Activated CD4-positive, alpha-beta T cell treated with anti-CD3 and anti-CD28 coated beads, Interleukin-2, amount 50 U/mL, for 24 hours (primary cell): ENCODE results near the gene KCNAB2.

Experiments used
- DNase-seq, 2 donors: peaks; one replicate each; pipeline ENCODE4 v3.0.0-alpha.2; 2020; ENCODE audit warnings: low read depth in 1 of 2, low spot score in 1 of 2

The KCNAB2 gene

DNA sequence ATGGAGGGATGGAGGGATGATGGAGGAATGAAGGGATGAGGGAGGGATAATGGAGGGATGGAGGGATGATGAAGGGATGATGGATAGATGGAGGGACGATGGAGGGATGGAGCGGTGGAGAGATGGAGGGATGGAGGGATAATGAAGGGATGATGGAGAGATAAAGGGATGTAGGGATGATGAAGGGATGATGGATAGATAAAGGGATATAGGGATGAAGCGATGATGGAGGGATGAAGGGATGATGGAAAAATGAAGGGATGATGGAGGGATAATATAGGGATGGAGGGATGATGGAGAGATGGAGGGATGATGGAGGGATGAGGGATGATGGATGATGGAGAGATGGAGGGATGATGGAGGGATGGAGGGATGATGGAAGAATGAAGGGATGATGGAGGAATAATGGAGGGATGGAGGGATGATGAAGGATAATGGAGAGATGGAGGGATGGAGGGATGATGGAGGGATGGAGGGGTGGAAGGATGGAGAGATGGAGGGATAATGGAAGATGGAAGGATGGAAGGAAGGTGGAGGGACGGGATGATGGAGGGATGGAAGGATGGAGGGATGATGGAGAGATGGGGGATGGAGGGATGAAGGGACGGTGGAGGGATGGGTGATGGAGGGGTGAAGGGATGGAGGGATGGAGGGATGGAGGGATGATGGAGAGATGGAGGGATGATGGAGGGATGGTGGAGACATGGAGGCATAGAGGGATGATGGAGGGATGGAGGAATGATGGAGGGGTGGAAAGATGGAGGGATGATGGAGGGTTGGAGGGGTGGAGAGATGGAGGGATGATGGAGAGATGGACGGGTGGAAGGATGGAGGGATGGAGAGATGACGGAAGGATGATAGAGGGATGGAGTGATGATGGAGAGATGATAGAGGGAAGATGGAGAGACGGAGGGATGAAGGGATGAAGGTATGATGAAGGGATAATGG, 62.0 kb downstream of the KCNAB2 start:
- no peak for DNase-seq

GRCh38 chr1:6108476-6108875, 62.8 kb downstream of the KCNAB2 start:
- DNase-seq: no peak

DNA sequence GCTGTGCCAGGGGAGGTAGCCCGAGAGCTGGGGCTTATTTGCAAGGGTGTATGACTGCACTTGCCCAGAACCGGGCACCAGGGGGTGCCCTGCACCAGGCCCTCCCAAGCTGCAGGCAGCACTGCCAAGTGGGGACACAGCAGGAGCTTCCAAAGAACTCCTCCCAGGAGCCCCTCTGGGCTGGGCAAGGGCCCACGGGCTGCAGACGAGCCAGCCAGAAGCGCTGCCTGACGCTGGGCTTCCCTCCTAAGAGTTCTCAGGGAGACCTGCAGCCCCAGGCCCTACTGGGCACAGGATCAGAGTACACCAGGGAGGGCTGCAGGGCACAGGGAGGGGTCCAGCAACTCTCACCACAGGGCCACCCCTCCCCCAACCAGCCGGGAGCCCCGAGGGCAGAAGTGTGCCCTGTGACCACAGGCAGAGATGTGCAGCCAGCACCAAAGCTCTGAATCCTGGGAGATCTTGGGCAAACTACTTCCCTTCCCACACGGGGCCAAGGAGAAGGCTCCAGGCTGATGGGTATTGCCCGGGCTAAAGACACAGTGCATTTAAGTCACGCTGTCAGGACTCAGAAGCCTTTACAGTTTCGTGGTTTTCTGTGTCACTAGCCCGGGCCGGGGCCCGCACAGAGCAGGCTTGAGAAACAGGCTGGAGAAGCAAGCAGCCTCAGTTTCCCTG, 63.4 kb downstream of the KCNAB2 start:
- no peak for DNase-seq

GRCh38 chr1:6109688-6110087, 64.0 kb downstream of the KCNAB2 start:
- no peak for DNase-seq

DNA sequence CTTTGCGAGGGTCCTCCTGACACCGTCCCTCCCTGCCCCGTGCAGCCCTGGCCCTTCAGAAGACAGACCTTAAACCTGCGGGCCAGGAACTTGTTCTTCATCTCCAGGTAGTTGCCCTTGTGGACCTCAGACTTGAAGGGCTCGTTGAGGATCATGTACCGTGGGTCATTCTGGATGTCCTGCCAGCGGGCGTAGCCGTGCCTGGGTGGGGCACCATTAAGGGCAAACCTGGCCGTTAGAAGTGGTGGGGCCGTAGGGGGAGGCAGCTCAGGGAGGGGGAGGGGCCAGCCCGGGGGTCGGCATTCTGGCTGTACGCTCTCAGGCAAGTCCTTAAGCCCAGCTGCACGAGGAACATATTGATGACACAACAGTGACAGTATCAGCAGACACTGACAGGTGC, 64.6 kb downstream of the KCNAB2 start:
- DNase-seq: no peak

DNA sequence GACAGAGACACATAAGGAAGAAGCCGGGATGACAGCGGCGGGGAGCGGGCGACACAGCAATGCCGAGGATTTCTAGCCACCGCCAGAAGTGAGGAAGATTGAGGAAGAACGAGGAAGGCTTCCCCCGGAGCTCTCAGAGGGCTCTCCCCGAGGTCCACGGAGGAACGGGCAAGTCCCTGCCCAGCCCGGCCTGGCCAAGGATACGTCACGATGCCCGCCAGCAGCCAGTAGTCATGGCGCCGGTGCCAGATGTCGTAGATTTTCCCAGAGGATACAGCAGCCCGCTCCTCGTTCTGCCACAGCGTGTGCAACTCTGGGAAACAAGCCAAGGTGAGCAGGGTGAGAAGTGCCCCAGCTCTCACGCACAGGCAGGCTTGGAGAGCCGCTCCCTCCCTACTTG, 65.9 kb downstream of the KCNAB2 start:
- no peak for DNase-seq

GRCh38 chr1:6111991-6112689, 66.5 kb downstream of the KCNAB2 start:
- no peak for DNase-seq

GRCh38 chr1:6112690-6113005, 67.0 kb downstream of the KCNAB2 start:
- DNase-seq: no peak

DNA sequence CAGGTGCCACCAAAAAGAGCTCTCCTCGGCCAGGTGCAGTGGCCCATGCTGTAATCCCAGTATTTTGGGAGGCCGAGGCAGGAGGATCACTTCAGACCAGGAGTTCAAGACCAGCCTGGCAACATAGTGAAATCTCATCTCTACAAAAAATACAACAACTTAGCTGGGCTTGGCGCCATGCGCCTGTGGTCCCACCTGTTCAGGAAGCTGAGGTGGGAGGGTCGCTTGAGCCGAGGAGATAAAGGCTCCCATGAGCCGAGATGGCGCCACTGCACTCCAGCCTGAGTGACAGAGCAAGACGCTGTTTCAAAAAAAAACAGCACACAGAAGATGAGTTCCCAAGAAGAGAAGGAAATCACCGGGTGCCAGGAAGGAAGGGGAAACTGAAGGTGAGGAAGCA, 67.4 kb downstream of the KCNAB2 start:
- no peak for DNase-seq

DNA sequence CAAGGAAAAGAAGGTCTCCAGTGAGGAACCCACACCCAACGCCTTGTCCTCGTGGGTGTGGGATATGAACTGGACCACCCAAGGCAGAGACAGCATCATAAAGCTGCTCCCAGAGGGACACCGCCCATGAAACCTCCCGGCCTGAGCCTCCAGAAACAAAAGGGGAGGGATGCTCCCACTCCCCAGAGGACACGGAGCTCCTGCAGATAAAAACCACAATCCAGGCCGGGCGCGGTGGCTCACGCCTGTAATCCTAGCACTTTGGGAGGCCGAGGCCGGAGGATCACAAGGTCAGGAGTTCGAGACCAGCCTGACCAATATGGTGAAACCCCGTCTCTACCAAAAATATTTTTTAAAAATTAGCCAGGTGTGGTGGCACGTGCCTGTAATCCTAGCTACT, 68.1 kb downstream of the KCNAB2 start:
- DNase-seq: no peak

GRCh38 chr1:6116137-6116536, 70.4 kb downstream of the KCNAB2 start:
- DNase-seq: no peak

DNA sequence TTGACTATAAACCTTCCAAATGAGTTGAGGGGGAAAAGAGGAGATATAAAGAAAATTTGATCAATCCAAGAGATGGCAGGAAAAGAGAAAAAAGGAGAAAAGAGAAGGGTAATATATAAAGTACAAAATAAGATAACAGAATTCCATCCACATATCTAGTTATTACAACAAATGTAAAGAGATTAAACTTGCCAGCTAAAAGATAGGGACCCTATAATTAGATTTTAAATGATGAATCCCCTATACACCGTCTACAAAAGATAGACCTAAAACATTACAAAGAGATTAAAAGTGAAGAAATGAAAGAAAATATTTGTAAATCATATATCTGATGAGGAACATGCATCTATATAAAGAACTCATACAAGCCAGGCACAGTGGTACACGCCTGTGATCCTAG, 71.4 kb downstream of the KCNAB2 start:
- DNase-seq: no peak

GRCh38 chr1:6117624-6118023, 71.9 kb downstream of the KCNAB2 start:
- DNase-seq: no peak

DNA sequence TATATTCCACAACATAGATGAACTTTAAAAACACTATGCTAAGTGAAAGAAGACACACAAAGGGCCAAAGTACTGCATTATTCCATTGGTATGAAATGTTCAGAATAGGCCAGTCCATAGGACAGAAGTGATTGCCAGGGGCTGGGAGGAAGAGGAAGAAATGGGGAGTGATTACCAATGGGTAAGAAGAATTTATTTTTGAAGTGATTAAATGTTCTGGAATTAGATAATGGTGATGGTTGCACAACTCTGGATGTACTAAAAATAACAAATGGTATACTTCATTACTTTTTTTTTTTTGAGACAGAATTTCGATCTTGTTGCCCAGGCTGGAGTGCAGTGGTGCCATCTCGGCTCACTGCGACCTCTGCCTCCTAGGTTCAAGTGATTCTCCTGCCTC, 72.7 kb downstream of the KCNAB2 start:
- no peak for DNase-seq

- no peak for DNase-seq
Measured at GRCh38 chr1:6121021-6121421, 75.3 kb downstream of the KCNAB2 start.

- no peak for DNase-seq
Measured at GRCh38 chr1:6121651-6122370, 76.1 kb downstream of the KCNAB2 start.

DNA sequence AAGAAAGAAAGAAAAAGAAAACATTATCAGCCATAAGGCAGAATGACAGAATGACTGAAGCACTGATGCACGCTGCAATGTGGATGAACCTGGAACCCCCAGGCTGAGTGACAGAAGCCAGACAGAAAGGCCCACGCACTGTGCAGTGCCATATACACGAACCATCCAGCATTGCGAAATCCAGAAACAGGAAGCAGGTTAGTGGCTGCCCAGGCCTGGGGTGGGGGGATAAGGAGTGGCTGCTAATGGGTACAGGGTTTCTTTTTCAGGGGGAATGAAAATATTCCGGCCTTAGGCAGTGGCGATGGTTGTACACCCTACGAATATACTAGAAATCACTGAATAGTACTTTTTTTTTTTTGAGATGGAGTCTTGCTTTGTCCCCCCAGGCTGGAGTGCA, 77.4 kb downstream of the KCNAB2 start:
- DNase-seq: no peak

DNA sequence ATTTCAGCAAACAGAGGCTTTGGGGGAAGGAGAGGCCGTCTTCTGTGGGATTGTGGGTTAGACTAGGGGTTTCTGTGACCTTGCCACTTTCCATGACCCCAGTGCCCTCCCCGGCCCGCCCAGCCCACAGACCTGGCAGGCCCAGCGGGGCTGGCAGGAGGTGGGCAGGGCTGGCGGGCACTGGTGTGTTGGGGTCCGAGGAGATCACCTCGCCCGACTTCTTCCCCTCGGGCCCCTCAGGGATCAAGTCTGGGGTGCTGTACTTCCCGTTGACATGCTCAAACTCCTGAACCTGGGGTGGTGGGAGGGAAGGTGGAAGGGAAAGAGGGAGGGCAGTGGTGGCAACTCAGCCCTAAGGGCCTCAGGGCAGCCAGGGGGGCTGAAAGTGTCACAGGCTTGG, 78.1 kb downstream of the KCNAB2 start:
- no peak for DNase-seq

- no peak for DNase-seq
Measured at GRCh38 chr1:6124341-6124740, 78.7 kb downstream of the KCNAB2 start.

DNA sequence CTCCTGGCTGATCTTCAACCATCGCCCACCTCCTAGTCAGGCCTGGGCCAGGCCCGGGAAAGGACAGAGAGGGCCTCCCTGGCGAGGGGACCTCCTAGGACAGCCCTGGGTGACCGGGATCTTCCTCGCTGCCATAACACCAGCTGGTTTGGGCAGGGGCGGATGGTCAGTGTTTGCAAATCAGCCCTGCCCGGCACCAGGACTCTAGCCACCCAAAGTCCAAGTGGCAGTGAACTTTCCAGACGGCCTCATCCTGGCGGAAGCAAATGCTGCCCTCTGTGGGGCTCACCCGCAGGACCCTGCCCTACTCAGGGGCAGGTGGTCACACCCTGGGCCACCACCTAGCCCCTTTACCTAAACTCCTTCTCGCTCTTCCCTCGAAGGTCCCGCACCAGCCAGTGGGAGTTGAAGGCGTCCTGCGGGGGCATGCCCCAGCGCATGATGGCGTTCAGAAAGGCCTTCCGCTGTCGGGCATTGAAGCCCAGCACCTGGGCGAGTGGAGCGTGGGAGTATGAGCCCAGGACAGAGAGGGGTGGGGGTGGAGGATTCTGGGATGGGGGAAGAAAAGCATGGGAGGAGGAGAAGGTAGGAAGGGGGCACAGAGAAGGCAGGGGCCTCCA, 79.2 kb downstream of the KCNAB2 start:
- no peak for DNase-seq

- DNase-seq: no peak
Measured at GRCh38 chr1:6125366-6125765, 79.7 kb downstream of the KCNAB2 start.
